Fibroblast of lung (primary cell): ENCODE results near the gene RFX5. TPM values are rescaled to one million over a fixed set of nuclear protein-coding genes. Genes with fewer than 3 reads are reported as not detected.
"Not testable (repeated sequence)": the region's sequence is repeated elsewhere in the genome, so short reads cannot be mapped to it uniquely, and the experiment has no call there.

Experiments used
- DNase-seq, 2 donors: peaks; one replicate each; pipeline versions ENCODE4 v3.0.0 to v3.0.0-alpha.2; 2010; ENCODE audit warnings: low read depth in 2 of 2
- H2AFZ ChIP-seq: 2 replicates; pipeline ENCODE4 v1.5.1; 2012; ENCODE audit warnings: low read length, control low read depth, inconsistent platforms
- H3K27ac ChIP-seq: 2 replicates; pipeline ENCODE4 v1.5.1; 2011; ENCODE audit warnings: low read length, control low read depth; ENCODE audit not compliant: insufficient read depth
- H3K27me3 ChIP-seq: 2 replicates; pipeline ENCODE4 v1.5.1; 2011; ENCODE audit warnings: mild to moderate bottlenecking, low read length; ENCODE audit not compliant: control insufficient read depth, insufficient read depth
- H3K36me3 ChIP-seq: 2 replicates; pipeline ENCODE4 v1.5.1; 2011; ENCODE audit warnings: low read length; ENCODE audit not compliant: control insufficient read depth, insufficient read depth
- H3K4me1 ChIP-seq: 2 replicates; pipeline ENCODE4 v1.5.1; 2011; ENCODE audit warnings: low read length; ENCODE audit not compliant: control insufficient read depth, insufficient read depth; ENCODE audit errors: extremely low read depth
- H3K4me2 ChIP-seq: 2 replicates; pipeline ENCODE4 v1.5.1; 2011; ENCODE audit warnings: low read length, control low read depth; ENCODE audit not compliant: insufficient read depth; ENCODE audit errors: extremely low read depth
- H3K4me3 ChIP-seq, 4 experiments: fragments of 200-600 bp in 1 of 4; sonication (generic) in 1 of 4; replicated peaks in 1 of 4; 2 replicates each; pipeline ENCODE4 v1.5.1; 2011 to 2016; ENCODE audit warnings: low read length in 4 of 4, low read depth in 3 of 4, mild to moderate bottlenecking in 3 of 4, control low read depth in 2 of 4, inconsistent platforms in 1 of 4, mixed read lengths in 1 of 4; ENCODE audit not compliant: insufficient read depth in 1 of 4; ENCODE audit errors: control extremely low read depth in 1 of 4
- H3K79me2 ChIP-seq: 2 replicates; pipeline ENCODE4 v1.5.1; 2012; ENCODE audit warnings: mild to moderate bottlenecking, low read length, inconsistent platforms; ENCODE audit not compliant: control insufficient read depth, insufficient read depth
- H3K9ac ChIP-seq: 2 replicates; pipeline ENCODE4 v1.5.1; 2011; ENCODE audit warnings: mild to moderate bottlenecking, low read length, control low read depth; ENCODE audit not compliant: insufficient read depth
- H3K9me3 ChIP-seq: 2 replicates; pipeline ENCODE4 v1.5.1; 2012; ENCODE audit warnings: low read depth, low read length; ENCODE audit not compliant: control insufficient read depth, insufficient read depth
- H4K20me1 ChIP-seq: 2 replicates; pipeline ENCODE4 v1.5.1; 2011; ENCODE audit warnings: low read length; ENCODE audit not compliant: control insufficient read depth, insufficient read depth; ENCODE audit errors: extremely low read depth
- EZH2 ChIP-seq: IDR thresholded peaks from 2 replicates; pipeline ENCODE4 v1.5.1; 2012; ENCODE audit warnings: low read length, control low read depth, mild to moderate bottlenecking; ENCODE audit errors: missing control alignments
- polyA plus RNA-seq, 2 donors: library from polyadenylated mRNA; depleted of rRNA in 1 of 2; stranded (reverse) in 1 of 2; unstranded in 1 of 2; fragments of >200 nt; gene quantifications; 2 replicates each; pipeline ENCODE4 v1.2.1, GENCODE V29; 2011 to 2012; ENCODE audit warnings: missing spikeins in 1 of 2
- total RNA-seq: library from RNA; depleted of rRNA; stranded (reverse); fragments of >200 nt; gene quantifications from 2 replicates; pipeline ENCODE4 v1.2.1, GENCODE V29; 2014
- TF ChIP-seq, protein P1 (sequence below), 2 donors: IDR thresholded peaks in 1 of 2; conservative IDR thresholded peaks in 1 of 2; 1 replicate in 1 of 2; 2 replicates in 1 of 2; pipeline ENCODE4 v1.5.1; 2011 to 2012; ENCODE audit warnings: low read length in 2 of 2, control low read depth in 1 of 2, inconsistent platforms in 1 of 2, low read depth in 1 of 2, mild to moderate bottlenecking in 1 of 2

Gene RFX5
- total and polyA plus RNA-seq, 2 donors (not counting 1 experiment from before 2014, with no cell fraction given): 18.4 to 35.5 TPM

DNA sequence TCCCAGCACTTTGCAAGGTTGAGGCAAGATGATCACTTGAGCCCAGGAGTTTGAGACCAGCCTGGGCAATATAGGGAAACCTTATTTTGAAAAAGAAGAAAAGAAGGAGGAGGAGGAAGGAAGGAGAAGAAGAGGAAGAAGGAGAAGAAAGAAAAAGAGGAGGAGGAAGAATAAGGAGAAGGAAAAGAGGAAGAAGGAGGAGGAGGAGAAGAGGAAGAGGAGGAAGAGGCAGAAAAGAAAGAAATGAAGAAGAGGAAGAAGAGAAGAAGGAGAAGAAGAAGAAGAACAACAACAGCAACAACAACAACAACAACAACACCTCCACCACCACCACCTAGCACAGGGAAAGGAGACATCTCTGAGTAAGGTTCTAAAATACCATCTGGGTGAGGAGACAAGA, 14.8 kb upstream of the RFX5 start:
- no peaks in the 10 kb centered on the region for H3K4me1 ChIP-seq
- no peaks in the 10 kb centered on the region for H4K20me1 ChIP-seq
- peaks cover 1% of the 10 kb centered on the region for H3K36me3 ChIP-seq
- H3K27ac ChIP-seq: no peak overlapping the region
- no peak overlapping the region for H3K9ac ChIP-seq
- H3K4me3 ChIP-seq: no peak overlapping the region
- no peaks in the 10 kb centered on the region for H3K27me3 ChIP-seq
- no peak overlapping the region for H3K4me2 ChIP-seq
- H2AFZ ChIP-seq: no peak overlapping the region
- no peak for TF ChIP-seq EZH2
- TF ChIP-seq, protein P1, sequence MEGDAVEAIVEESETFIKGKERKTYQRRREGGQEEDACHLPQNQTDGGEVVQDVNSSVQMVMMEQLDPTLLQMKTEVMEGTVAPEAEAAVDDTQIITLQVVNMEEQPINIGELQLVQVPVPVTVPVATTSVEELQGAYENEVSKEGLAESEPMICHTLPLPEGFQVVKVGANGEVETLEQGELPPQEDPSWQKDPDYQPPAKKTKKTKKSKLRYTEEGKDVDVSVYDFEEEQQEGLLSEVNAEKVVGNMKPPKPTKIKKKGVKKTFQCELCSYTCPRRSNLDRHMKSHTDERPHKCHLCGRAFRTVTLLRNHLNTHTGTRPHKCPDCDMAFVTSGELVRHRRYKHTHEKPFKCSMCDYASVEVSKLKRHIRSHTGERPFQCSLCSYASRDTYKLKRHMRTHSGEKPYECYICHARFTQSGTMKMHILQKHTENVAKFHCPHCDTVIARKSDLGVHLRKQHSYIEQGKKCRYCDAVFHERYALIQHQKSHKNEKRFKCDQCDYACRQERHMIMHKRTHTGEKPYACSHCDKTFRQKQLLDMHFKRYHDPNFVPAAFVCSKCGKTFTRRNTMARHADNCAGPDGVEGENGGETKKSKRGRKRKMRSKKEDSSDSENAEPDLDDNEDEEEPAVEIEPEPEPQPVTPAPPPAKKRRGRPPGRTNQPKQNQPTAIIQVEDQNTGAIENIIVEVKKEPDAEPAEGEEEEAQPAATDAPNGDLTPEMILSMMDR (conservative IDR thresholded peaks at IDR 0.05 in 1 of 2, IDR thresholded peaks at IDR 0.05 in 1 of 2; ENCODE audit: low read depth in 1 of 2, low read length in 2 of 2): no peak
- no peaks in the 10 kb centered on the region for H3K9me3 ChIP-seq
- no peak for DNase-seq
- H3K79me2 ChIP-seq: no peaks in the 10 kb centered on the region

DNA sequence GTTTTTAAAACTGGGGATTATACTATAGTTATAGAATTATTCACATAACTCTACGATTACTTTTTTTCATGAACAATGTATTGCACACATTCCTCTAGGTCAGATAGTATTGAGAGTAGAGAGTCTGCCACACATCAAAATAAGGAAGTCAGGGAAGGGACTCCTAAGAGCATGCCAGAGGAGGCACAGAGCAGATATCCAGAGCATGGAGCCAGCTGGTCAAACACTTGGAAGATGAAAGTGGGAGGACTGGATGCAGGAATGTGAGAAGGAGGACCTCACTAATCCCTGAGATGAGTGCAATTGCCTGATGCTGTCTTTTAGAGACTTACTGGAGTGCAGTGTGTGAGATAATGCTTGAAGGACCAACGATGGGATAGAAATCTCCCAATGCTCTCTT, 9.6 kb upstream of the RFX5 start:
- H4K20me1 ChIP-seq: no peaks in the 10 kb centered on the region
- H3K79me2 ChIP-seq: no peaks in the 10 kb centered on the region
- H3K9me3 ChIP-seq: no peaks in the 10 kb centered on the region
- H3K27me3 ChIP-seq: no peaks in the 10 kb centered on the region
- H3K9ac ChIP-seq: no peak overlapping the region
- H3K4me3 ChIP-seq: no peak overlapping the region
- no peak overlapping the region for H2AFZ ChIP-seq
- no peak overlapping the region for H3K4me2 ChIP-seq
- no peak for DNase-seq
- no peak overlapping the region for H3K27ac ChIP-seq
- no peak for TF ChIP-seq EZH2
- TF ChIP-seq, protein P1 (conservative IDR thresholded peaks at IDR 0.05 in 1 of 2, IDR thresholded peaks at IDR 0.05 in 1 of 2; ENCODE audit: low read depth in 1 of 2, low read length in 2 of 2): no peak
- H3K4me1 ChIP-seq: no peaks in the 10 kb centered on the region
- H3K36me3 ChIP-seq: no peaks in the 10 kb centered on the region

DNA sequence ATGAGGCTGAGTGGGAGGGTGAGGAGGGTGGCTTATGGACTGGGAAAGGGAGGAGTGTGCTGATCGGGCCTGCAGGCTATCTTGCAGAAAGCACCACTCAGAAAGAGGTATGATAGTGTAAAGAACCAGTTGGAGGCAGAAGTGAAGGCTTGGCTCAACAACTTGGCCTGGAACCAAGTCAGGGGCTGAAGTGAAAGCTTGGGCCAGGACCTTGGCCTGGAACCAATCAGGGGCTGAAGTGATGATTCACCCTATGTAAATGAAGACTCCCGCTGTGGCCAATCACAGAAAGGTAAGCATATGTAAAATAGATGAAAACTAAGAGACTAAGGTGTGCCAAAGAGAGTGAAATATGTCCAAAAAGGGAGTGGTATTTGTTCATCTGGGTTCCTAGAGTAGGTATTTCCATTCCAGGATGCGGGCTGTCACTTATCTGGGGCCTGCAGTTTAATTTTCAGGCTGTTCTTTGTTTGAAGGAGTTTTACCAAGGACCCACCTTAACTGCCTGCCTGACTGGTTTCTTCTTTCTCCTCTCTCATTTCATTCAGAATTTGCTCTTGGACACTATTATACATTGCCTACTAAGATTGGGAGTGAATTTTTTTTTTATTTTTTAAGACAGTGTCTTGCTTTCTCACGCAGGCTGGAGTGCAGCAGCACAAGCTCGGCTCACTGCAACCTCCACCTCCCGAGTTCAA, 5.1 kb upstream of the RFX5 start:
- TF ChIP-seq EZH2: no peak
- TF ChIP-seq, protein P1 (conservative IDR thresholded peaks at IDR 0.05 in 1 of 2, IDR thresholded peaks at IDR 0.05 in 1 of 2; ENCODE audit: low read depth in 1 of 2, low read length in 2 of 2): no peak
- Histone ChIP-seq H3K36me3 (no peaks in the 10 kb centered on the region), H3K27me3 (no peaks in the 10 kb centered on the region), H3K4me1 (peaks cover 3% of the 10 kb centered on the region), H3K79me2 (no peaks in the 10 kb centered on the region), H3K4me2 (no peak overlapping the region), H3K9me3 (no peaks in the 10 kb centered on the region), H3K27ac (no peak overlapping the region), H3K4me3 (no peak overlapping the region), H3K9ac (no peak overlapping the region), H4K20me1 (no peaks in the 10 kb centered on the region), H2AFZ (no peak overlapping the region)
- peak in 1 of 2 donors; percentile 32 for DNase-seq

DNA sequence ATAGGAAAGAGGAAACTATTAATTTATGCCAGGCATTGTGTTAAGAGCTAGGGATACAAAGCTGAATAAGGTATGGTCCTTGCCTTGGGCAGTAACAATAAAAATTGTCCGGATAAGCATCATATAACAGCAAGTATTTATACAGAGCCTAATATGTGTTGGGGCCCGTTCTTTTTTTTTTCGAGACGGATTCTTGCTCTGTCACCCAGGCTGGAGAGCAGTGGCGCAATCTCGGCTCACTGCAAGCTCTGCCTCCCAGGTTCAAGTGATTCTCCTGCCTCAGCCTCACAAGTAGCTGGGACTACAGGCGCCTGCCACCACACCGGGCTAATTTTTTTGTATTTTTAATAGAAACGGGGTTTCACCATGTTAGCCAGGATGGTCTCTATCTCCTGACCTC, 3.3 kb upstream of the RFX5 start:
- not testable (repeated sequence) for H3K4me3 ChIP-seq, H2AFZ ChIP-seq, H3K79me2 ChIP-seq, H3K27ac ChIP-seq, H3K4me1 ChIP-seq, H3K36me3 ChIP-seq, H4K20me1 ChIP-seq, H3K4me2 ChIP-seq, DNase-seq, H3K27me3 ChIP-seq, H3K9me3 ChIP-seq, H3K9ac ChIP-seq
